Liver (tissue), 9 donors: ENCODE measurements around the gene COL5A1. TPM values are rescaled to one million over a fixed set of nuclear protein-coding genes. Genes with fewer than 3 reads are reported as not detected.
"Not testable (repeated sequence)": the region's sequence is repeated elsewhere in the genome, so short reads cannot be mapped to it uniquely, and the experiment has no call there.

Experiments
- DNase-seq: peaks from one replicate; pipeline ENCODE4 v3.0.0-alpha.2; 2017; ENCODE audit warnings: low spot score
- H3K27ac ChIP-seq, 2 donors: one replicate each; pipeline ENCODE4 v1.7.0; 2013; ENCODE audit warnings: inconsistent platforms in 2 of 2, low read length in 2 of 2, control low read depth in 1 of 2, low read depth in 1 of 2, mild to moderate bottlenecking in 1 of 2
- H3K27me3 ChIP-seq, 4 donors: one replicate each; pipeline versions ENCODE4 v1.6.1 to v1.7.0; 2013; ENCODE audit warnings: low read length in 3 of 4, inconsistent platforms in 1 of 4, mild to moderate bottlenecking in 1 of 4, moderate library complexity in 1 of 4; ENCODE audit not compliant: control insufficient read depth in 4 of 4, insufficient read depth in 4 of 4
- H3K36me3 ChIP-seq, 4 donors: one replicate each; pipeline versions ENCODE4 v1.6.1 to v1.7.0; 2013; ENCODE audit warnings: low read length in 3 of 4, mild to moderate bottlenecking in 3 of 4, low read depth in 1 of 4, moderate library complexity in 1 of 4; ENCODE audit not compliant: control insufficient read depth in 4 of 4, insufficient read depth in 3 of 4
- H3K4me1 ChIP-seq, 4 donors: one replicate each; pipeline versions ENCODE4 v1.6.1 to v1.7.0; 2013; ENCODE audit warnings: low read length in 3 of 4, mild to moderate bottlenecking in 3 of 4, moderate library complexity in 1 of 4; ENCODE audit not compliant: control insufficient read depth in 4 of 4, insufficient read depth in 4 of 4
- H3K4me3 ChIP-seq, 3 donors: one replicate each; pipeline versions ENCODE4 v1.6.1 to v1.7.0; 2013; ENCODE audit warnings: low read length in 3 of 3, control low read depth in 1 of 3, low read depth in 1 of 3, mild to moderate bottlenecking in 1 of 3
- H3K9ac ChIP-seq, 2 donors: one replicate each; pipeline ENCODE4 v1.7.0; 2013; ENCODE audit warnings: low read length in 2 of 2, mild to moderate bottlenecking in 2 of 2, moderate library complexity in 2 of 2, control low read depth in 1 of 2, low read depth in 1 of 2
- H3K9me3 ChIP-seq, 4 donors: one replicate each; pipeline versions ENCODE4 v1.6.1 to v1.7.0; 2013; ENCODE audit warnings: low read length in 3 of 4; ENCODE audit not compliant: control insufficient read depth in 4 of 4
- ATF3 ChIP-seq: IDR thresholded peaks from 2 replicates; pipeline ENCODE4 v1.6.1; 2016; ENCODE audit warnings: antibody characterized with exemption
- EGR1 ChIP-seq, 2 donors: IDR thresholded peaks; 2 replicates each; pipeline ENCODE4 v1.6.1; 2016 to 2018; ENCODE audit warnings: antibody characterized with exemption in 2 of 2, low read depth in 2 of 2
- FOXA1 ChIP-seq: IDR thresholded peaks from 2 replicates; pipeline ENCODE4 v1.6.1; 2016; ENCODE audit warnings: antibody characterized with exemption
- FOXA2 ChIP-seq: IDR thresholded peaks from 2 replicates; pipeline ENCODE4 v1.6.1; 2016; ENCODE audit warnings: antibody characterized with exemption
- GABPA ChIP-seq, 2 donors: IDR thresholded peaks in 1 of 2; conservative IDR thresholded peaks in 1 of 2; 2 replicates each; pipeline ENCODE4 v1.6.1; 2016; ENCODE audit warnings: antibody characterized with exemption in 2 of 2, mild to moderate bottlenecking in 1 of 2, moderate library complexity in 1 of 2
- HNF4A ChIP-seq, 2 donors: conservative IDR thresholded peaks; 2 replicates each; pipeline ENCODE4 v1.6.1; 2016; ENCODE audit warnings: antibody characterized with exemption in 2 of 2, mild to moderate bottlenecking in 2 of 2
- HNF4G ChIP-seq: IDR thresholded peaks from 2 replicates; pipeline ENCODE4 v1.6.1; 2016; ENCODE audit warnings: antibody characterized with exemption
- JUND ChIP-seq, 2 donors: IDR thresholded peaks; 2 replicates each; pipeline ENCODE4 v1.6.1; 2016; ENCODE audit warnings: antibody characterized with exemption in 2 of 2
- MAX ChIP-seq: IDR thresholded peaks from 2 replicates; pipeline ENCODE4 v1.6.1; 2016; ENCODE audit warnings: antibody characterized with exemption
- NR2F2 ChIP-seq: IDR thresholded peaks from 2 replicates; pipeline ENCODE4 v1.6.1; 2016; ENCODE audit warnings: antibody characterized with exemption
- RAD21 ChIP-seq, 2 donors: IDR thresholded peaks; 2 replicates each; pipeline ENCODE4 v1.6.1; 2016; ENCODE audit warnings: antibody characterized with exemption in 2 of 2, mild to moderate bottlenecking in 2 of 2
- REST ChIP-seq: IDR thresholded peaks from 2 replicates; pipeline ENCODE4 v1.6.1; 2016; ENCODE audit warnings: antibody characterized with exemption, mild to moderate bottlenecking
- RXRA ChIP-seq, 2 donors: IDR thresholded peaks; 2 replicates each; pipeline ENCODE4 v1.6.1; 2017 to 2018; ENCODE audit warnings: antibody characterized with exemption in 2 of 2, mild to moderate bottlenecking in 1 of 2
- SP1 ChIP-seq: IDR thresholded peaks from 2 replicates; pipeline ENCODE4 v1.6.1; 2018; ENCODE audit warnings: antibody characterized with exemption, mild to moderate bottlenecking
- TAF1 ChIP-seq: conservative IDR thresholded peaks from 2 replicates; pipeline ENCODE4 v1.6.1; 2016; ENCODE audit warnings: antibody characterized with exemption, mild to moderate bottlenecking
- YY1 ChIP-seq: IDR thresholded peaks from 2 replicates; pipeline ENCODE4 v1.6.1; 2016; ENCODE audit warnings: antibody characterized with exemption, mild to moderate bottlenecking
- ZBTB33 ChIP-seq: IDR thresholded peaks from 2 replicates; pipeline ENCODE4 v1.6.1; 2016; ENCODE audit warnings: antibody characterized with exemption
- WGBS: extraction: QIAGEN DNeasy Blood & Tissue Kit; methylation state at CpG from one replicate; pipeline ENCODE4 v1.1.7; 2013; 5-methylcytosine and 5-hydroxymethylcytosine counted together
- polyA plus RNA-seq, 2 donors: library from polyadenylated mRNA; stranded (reverse) in 1 of 2; unstranded in 1 of 2; fragments of 200-250 nt in 1 of 2; fragments of >200 nt in 1 of 2; fragmentation: Nextera tagmentation in 1 of 2; extraction: Ambion mirVana in 1 of 2; gene quantifications; one replicate each; pipeline versions ENCODE4 v1.2.1 to v1.2.3, GENCODE V29; 2013 to 2015
- total RNA-seq, 2 donors: library from RNA; depleted of rRNA; stranded (reverse); fragments of >200 nt; gene quantifications; one replicate each; pipeline ENCODE4 v1.2.3, GENCODE V29; 2014
- TF ChIP-seq, protein P1 (sequence below): fragments of 150-350 bp; IDR thresholded peaks from 2 replicates; pipeline ENCODE4 v1.5.1; 2017; ENCODE audit warnings: improper control_type of control experiment, low read depth, low read length; ENCODE audit not compliant: missing input control
- donor health status: healthy.
- donor health status: healthy.
- donor health status: healthy.
- donor health status: healthy.
- donor health status: healthy.

The COL5A1 gene
- total and polyA plus RNA-seq, 4 donors = 0.67 to 15.6 (median 11.2) TPM

GRCh38 chr9:134642385-134643181 lies 980 bp downstream of the COL5A1 start:
- peak; percentile 78 for TF ChIP-seq NR2F2
- TF ChIP-seq RXRA (IDR thresholded peaks at IDR 0.05) = peak in 1 of 2 donors; percentile 22
- peak in 1 of 2 donors; percentile 25 for TF ChIP-seq RAD21 (IDR thresholded peaks at IDR 0.05)
- TF ChIP-seq JUND (IDR thresholded peaks at IDR 0.05) = no peak
- H3K4me3 ChIP-seq = peak overlapping the region in 1 of 3 donors; percentile 47
- 6% methylated on average over 37 of the region's 37 CpGs for WGBS
- H3K36me3 ChIP-seq = no peaks in the 10 kb centered on the region
- H3K9me3 ChIP-seq = no peaks in the 10 kb centered on the region
- H3K4me1 ChIP-seq = peaks cover 3 to 12% (median 8%) of the 10 kb centered on the region in 4 donors
- H3K27me3 ChIP-seq = peaks cover 0 to 4% (median 0%) of the 10 kb centered on the region in 4 donors
- peak overlapping the region; percentile 76 for H3K27ac ChIP-seq
- H3K9ac ChIP-seq = no peak overlapping the region
- no peak for DNase-seq

GRCh38 chr9:134643222-134643671 lies 1.6 kb downstream of the COL5A1 start:
- TF ChIP-seq RXRA (IDR thresholded peaks at IDR 0.05) (no peak), HNF4G (no peak), GABPA (IDR thresholded peaks at IDR 0.05 in 1 of 2, conservative IDR thresholded peaks at IDR 0.05 in 1 of 2) (no peak), TAF1 (no peak), FOXA1 (no peak), ATF3 (no peak), MAX (no peak), REST (no peak), ZBTB33 (no peak), SP1 (no peak), RAD21 (IDR thresholded peaks at IDR 0.05) (no peak), YY1 (no peak), NR2F2 (no peak), EGR1 (IDR thresholded peaks at IDR 0.05; ENCODE audit: low read depth in 2 of 2) (no peak), FOXA2 (no peak), JUND (IDR thresholded peaks at IDR 0.05) (no peak), HNF4A (conservative IDR thresholded peaks at IDR 0.05) (no peak)
- TF ChIP-seq, protein P1, sequence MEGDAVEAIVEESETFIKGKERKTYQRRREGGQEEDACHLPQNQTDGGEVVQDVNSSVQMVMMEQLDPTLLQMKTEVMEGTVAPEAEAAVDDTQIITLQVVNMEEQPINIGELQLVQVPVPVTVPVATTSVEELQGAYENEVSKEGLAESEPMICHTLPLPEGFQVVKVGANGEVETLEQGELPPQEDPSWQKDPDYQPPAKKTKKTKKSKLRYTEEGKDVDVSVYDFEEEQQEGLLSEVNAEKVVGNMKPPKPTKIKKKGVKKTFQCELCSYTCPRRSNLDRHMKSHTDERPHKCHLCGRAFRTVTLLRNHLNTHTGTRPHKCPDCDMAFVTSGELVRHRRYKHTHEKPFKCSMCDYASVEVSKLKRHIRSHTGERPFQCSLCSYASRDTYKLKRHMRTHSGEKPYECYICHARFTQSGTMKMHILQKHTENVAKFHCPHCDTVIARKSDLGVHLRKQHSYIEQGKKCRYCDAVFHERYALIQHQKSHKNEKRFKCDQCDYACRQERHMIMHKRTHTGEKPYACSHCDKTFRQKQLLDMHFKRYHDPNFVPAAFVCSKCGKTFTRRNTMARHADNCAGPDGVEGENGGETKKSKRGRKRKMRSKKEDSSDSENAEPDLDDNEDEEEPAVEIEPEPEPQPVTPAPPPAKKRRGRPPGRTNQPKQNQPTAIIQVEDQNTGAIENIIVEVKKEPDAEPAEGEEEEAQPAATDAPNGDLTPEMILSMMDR = no peak
- no peak overlapping the region for H3K9ac ChIP-seq
- H3K4me3 ChIP-seq = peak overlapping the region in 1 of 3 donors; percentile 14

DNA sequence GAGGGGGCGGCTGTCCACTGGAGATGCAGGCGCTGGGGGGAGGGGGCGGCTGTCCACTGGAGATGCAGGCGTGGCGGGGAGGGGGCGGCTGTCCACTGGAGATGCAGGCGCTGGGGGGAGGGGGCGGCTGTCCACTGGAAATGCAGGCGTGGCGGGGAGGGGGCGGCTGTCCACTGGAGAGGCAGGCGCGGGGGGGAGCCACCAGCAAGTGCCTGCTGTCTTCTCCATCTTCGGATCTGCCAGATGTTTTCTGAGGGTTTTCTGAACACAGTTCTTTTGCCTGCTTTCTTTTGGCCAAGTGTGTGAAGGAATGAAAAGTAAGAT lies 2.8 kb downstream of the COL5A1 start:
- H3K36me3 ChIP-seq, H3K27me3 ChIP-seq, H3K9me3 ChIP-seq, DNase-seq, H3K9ac ChIP-seq, H3K4me3 ChIP-seq: not testable (repeated sequence)
- peak overlapping the region in 1 of 2 donors; percentile 65 for H3K27ac ChIP-seq
- H3K4me1 ChIP-seq = peaks cover 3 to 12% (median 8%) of the 10 kb centered on the region in 4 donors
- 79% methylated on average over 13 of the region's 14 CpGs for WGBS

More at GRCh38 chr9:134643222-134643671, 1.6 kb downstream of the COL5A1 start:
- Histone ChIP-seq H3K27ac (peak overlapping the region; percentile 65 to 76), H3K36me3 (no peaks in the 10 kb centered on the region), H3K27me3 (peaks cover 0 to 4% (median 0%) of the 10 kb centered on the region in 4 donors), H3K9me3 (no peaks in the 10 kb centered on the region), H3K4me1 (peaks cover 3 to 12% (median 8%) of the 10 kb centered on the region in 4 donors)
- no peak for DNase-seq
- WGBS = 44% methylated on average over 16 of the region's 16 CpGs
